ENCODE measurements around the gene CAPZB.

Gene CAPZB

DNA sequence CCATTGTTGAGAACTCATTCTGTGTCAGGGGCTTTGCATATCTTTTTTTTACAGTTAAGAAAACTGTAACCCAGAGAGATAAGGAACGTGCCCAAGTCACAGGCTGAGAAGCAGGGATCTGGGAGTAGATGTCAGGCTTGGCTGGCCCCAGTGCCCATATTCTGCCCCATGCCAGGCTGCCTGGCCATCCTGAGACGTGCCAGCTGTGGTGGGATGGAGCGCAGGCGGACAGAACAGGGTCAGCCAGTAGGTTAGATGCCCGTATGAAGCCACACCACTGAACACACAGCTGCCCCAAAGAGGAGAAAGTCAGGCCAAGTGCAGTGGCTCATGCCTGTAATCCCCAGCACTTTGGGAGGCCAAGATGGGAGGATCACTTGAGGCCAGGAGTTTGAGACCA, 117.3 kb downstream of the CAPZB start:
- H3K36me3 ChIP-seq (ENCODE audit: insufficient read depth, low read length) = peaks cover 17% of the 10 kb centered on the region; the same call in 1 of the 2 replicates
- TF ChIP-seq, protein P1, sequence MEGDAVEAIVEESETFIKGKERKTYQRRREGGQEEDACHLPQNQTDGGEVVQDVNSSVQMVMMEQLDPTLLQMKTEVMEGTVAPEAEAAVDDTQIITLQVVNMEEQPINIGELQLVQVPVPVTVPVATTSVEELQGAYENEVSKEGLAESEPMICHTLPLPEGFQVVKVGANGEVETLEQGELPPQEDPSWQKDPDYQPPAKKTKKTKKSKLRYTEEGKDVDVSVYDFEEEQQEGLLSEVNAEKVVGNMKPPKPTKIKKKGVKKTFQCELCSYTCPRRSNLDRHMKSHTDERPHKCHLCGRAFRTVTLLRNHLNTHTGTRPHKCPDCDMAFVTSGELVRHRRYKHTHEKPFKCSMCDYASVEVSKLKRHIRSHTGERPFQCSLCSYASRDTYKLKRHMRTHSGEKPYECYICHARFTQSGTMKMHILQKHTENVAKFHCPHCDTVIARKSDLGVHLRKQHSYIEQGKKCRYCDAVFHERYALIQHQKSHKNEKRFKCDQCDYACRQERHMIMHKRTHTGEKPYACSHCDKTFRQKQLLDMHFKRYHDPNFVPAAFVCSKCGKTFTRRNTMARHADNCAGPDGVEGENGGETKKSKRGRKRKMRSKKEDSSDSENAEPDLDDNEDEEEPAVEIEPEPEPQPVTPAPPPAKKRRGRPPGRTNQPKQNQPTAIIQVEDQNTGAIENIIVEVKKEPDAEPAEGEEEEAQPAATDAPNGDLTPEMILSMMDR (conservative IDR thresholded peaks at IDR 0.05; ENCODE audit: low read length) = no peak
- TF ChIP-seq EZH2phosphoT487 (IDR thresholded peaks at IDR 0.05; ENCODE audit: borderline replicate concordance) = no peak
- H4K20me1 ChIP-seq (ENCODE audit: insufficient read depth, low read length, poor library complexity, severe bottlenecking) = peaks cover 25% of the 10 kb centered on the region
- no peaks in the 10 kb centered on the region for H3F3A ChIP-seq (ENCODE audit: low read depth)
- H3K9me3 ChIP-seq (ENCODE audit: insufficient read depth, low read depth, low read length) = no peaks in the 10 kb centered on the region
- peaks cover 15% of the 10 kb centered on the region; the same call in 1 of the 2 replicates for H3K79me2 ChIP-seq (ENCODE audit: insufficient read depth, low read length)
- H3K9ac ChIP-seq (ENCODE audit: low read depth, low read length, poor library complexity, severe bottlenecking) = no peak overlapping the region
- H3K9me2 ChIP-seq (replicated peaks; ENCODE audit: low read depth, low read length) = no peaks in the 10 kb centered on the region
- no peaks in the 10 kb centered on the region for H3K27me3 ChIP-seq (ENCODE audit: insufficient read depth, low read length, poor library complexity, severe bottlenecking)
- H3K4me2 ChIP-seq (ENCODE audit: low read depth, low read length, poor library complexity, severe bottlenecking) = no peak overlapping the region
- no peak overlapping the region for H2AFZ ChIP-seq (ENCODE audit: low read length)
- H3K4me3 ChIP-seq (ENCODE audit: low read length, poor library complexity, severe bottlenecking) = no peak overlapping the region
- no peaks in the 10 kb centered on the region for H3K4me1 ChIP-seq (ENCODE audit: insufficient read depth, low read length, poor library complexity, severe bottlenecking)

- H3K79me2 ChIP-seq (ENCODE audit: insufficient read depth, low read length) = peaks cover 18% of the 10 kb centered on the region; the same call in 1 of the 2 replicates
- TF ChIP-seq EZH2phosphoT487 (IDR thresholded peaks at IDR 0.05; ENCODE audit: borderline replicate concordance) = no peak
- TF ChIP-seq, protein P1 (conservative IDR thresholded peaks at IDR 0.05; ENCODE audit: low read length) = no peak
- H2AFZ ChIP-seq (ENCODE audit: low read length) = no peak overlapping the region
- no peak overlapping the region for H3K9ac ChIP-seq (ENCODE audit: low read depth, low read length, poor library complexity, severe bottlenecking)
- H3K36me3 ChIP-seq (ENCODE audit: insufficient read depth, low read length) = peaks cover 20% of the 10 kb centered on the region; the same call in 1 of the 2 replicates
- H3F3A ChIP-seq (ENCODE audit: low read depth) = no peaks in the 10 kb centered on the region
- H3K27me3 ChIP-seq (ENCODE audit: insufficient read depth, low read length, poor library complexity, severe bottlenecking) = no peaks in the 10 kb centered on the region
- H3K4me1 ChIP-seq (ENCODE audit: insufficient read depth, low read length, poor library complexity, severe bottlenecking) = no peaks in the 10 kb centered on the region
- H3K4me2 ChIP-seq (ENCODE audit: low read depth, low read length, poor library complexity, severe bottlenecking) = no peak overlapping the region
- H3K9me3 ChIP-seq (ENCODE audit: insufficient read depth, low read depth, low read length) = no peaks in the 10 kb centered on the region
- no peak overlapping the region for H3K4me3 ChIP-seq (ENCODE audit: low read length, poor library complexity, severe bottlenecking)
- H4K20me1 ChIP-seq (ENCODE audit: insufficient read depth, low read length, poor library complexity, severe bottlenecking) = peaks cover 27% of the 10 kb centered on the region
- no peaks in the 10 kb centered on the region for H3K9me2 ChIP-seq (replicated peaks; ENCODE audit: low read depth, low read length)
Measured at GRCh38 chr1:19367584-19368041, 117.7 kb downstream of the CAPZB start.

DNA sequence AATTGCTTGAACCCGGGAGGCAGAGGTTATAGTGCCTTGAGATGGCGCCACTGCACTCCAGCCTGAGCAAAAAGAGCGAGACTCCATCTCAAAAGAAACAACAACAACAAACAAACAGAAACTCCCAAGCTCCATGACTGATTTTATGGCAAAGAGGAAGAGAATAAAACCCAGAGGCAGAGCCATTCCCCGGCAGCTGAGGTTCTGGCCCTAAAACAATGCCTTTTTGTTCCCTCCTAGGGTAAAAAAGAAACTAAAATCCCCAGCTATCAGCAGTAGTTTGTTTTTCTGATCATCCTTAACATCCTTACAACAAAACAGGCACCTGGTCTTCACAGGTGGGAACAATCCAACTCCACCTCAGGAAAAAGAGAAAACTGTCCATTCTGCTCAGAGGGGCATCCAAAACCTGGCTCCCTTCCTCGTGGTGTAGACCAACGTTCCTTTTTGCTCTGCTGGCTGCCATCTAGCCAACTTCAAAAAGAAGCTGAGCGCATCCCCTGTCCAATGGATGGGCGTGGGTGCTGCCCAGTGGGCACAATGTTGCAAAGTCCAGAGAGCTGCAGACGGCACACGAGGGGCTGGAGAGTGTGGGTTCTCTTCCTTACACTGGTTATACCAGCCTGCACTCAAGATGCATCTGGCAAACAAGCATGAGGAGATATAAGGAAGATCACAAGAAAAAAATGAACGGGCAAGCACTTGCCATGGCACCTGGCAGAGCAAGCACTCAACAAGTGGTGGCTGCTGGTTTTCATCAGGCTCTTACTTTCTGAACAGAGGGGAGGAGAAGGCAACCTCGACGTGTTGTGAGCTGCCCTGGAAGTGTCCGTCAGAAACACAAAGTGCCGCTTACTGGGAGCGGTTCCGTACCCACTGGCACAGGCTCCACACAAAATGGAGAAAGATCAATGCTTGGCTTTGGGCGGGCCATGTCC, 118.5 kb downstream of the CAPZB start:
- no peaks in the 10 kb centered on the region for H3K9me2 ChIP-seq (replicated peaks; ENCODE audit: low read depth, low read length)
- H3K4me2 ChIP-seq (ENCODE audit: low read depth, low read length, poor library complexity, severe bottlenecking) = no peak overlapping the region
- peaks cover 25% of the 10 kb centered on the region; the same call in 1 of the 2 replicates for H3K79me2 ChIP-seq (ENCODE audit: insufficient read depth, low read length)
- peaks cover 16% of the 10 kb centered on the region; the same call in 1 of the 2 replicates for H3K36me3 ChIP-seq (ENCODE audit: insufficient read depth, low read length)
- no peak overlapping the region for H3K4me3 ChIP-seq (ENCODE audit: low read length, poor library complexity, severe bottlenecking)
- peaks cover 35% of the 10 kb centered on the region for H4K20me1 ChIP-seq (ENCODE audit: insufficient read depth, low read length, poor library complexity, severe bottlenecking)
- no peaks in the 10 kb centered on the region for H3K4me1 ChIP-seq (ENCODE audit: insufficient read depth, low read length, poor library complexity, severe bottlenecking)
- H3K9ac ChIP-seq (ENCODE audit: low read depth, low read length, poor library complexity, severe bottlenecking) = no peak overlapping the region
- H3K9me3 ChIP-seq (ENCODE audit: insufficient read depth, low read depth, low read length) = no peaks in the 10 kb centered on the region
- TF ChIP-seq, protein P1 (conservative IDR thresholded peaks at IDR 0.05; ENCODE audit: low read length) = no peak
- H2AFZ ChIP-seq (ENCODE audit: low read length) = no peak overlapping the region
- H3K27me3 ChIP-seq (ENCODE audit: insufficient read depth, low read length, poor library complexity, severe bottlenecking) = no peaks in the 10 kb centered on the region
- H3F3A ChIP-seq (ENCODE audit: low read depth) = no peaks in the 10 kb centered on the region

Data from Loucy (cell line).